ENCODE measurements around the gene VEPH1. TPM values are rescaled to one million over a fixed set of nuclear protein-coding genes. Genes with fewer than 3 reads are reported as not detected.

The VEPH1 gene
- total RNA-seq, 1 donor = 23.2 TPM

DNA sequence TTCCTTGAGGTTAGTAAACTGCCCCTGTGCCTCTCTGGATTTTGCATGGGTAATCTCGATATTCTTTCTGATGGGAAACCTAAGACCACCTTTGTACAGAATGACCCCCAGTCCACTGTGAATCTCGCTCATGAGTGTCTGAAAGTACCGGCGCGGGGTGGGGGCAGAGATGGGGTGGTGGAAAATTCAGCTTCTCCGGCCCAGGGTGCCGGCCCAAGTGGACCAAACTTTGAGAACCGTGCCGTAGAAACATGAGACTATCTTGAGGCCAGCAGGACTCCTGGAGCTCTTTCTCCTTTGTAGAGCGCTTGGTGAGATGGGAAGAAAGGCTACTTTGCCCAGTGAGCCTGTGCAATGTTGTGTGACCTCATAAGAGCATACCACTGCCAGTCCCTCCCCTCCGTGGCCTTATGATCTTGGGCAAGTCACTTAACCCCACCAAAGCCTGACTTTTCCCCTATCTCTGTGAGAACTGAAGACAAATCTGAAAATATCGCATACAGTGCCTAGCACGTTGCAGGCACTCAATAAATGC is 40.4 kb upstream of the VEPH1 start:
- peak overlapping the region; percentile 74 for H3K4me3 ChIP-seq (ENCODE audit: insufficient read depth, low read length)
- TF ChIP-seq, protein P1, sequence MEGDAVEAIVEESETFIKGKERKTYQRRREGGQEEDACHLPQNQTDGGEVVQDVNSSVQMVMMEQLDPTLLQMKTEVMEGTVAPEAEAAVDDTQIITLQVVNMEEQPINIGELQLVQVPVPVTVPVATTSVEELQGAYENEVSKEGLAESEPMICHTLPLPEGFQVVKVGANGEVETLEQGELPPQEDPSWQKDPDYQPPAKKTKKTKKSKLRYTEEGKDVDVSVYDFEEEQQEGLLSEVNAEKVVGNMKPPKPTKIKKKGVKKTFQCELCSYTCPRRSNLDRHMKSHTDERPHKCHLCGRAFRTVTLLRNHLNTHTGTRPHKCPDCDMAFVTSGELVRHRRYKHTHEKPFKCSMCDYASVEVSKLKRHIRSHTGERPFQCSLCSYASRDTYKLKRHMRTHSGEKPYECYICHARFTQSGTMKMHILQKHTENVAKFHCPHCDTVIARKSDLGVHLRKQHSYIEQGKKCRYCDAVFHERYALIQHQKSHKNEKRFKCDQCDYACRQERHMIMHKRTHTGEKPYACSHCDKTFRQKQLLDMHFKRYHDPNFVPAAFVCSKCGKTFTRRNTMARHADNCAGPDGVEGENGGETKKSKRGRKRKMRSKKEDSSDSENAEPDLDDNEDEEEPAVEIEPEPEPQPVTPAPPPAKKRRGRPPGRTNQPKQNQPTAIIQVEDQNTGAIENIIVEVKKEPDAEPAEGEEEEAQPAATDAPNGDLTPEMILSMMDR (IDR thresholded peaks at IDR 0.05; ENCODE audit: extremely low read depth, low read depth, low read length) = no peak
- H4K20me1 ChIP-seq (ENCODE audit: insufficient read depth, low read length) = no peaks in the 10 kb centered on the region
- H3K27me3 ChIP-seq (ENCODE audit: insufficient read depth, low read length) = no peaks in the 10 kb centered on the region
- DNase-seq (ENCODE audit: insufficient read length, low spot score, missing footprints) = no peak
- H3K27ac ChIP-seq (ENCODE audit: low read depth, low read length) = peak overlapping the region; percentile 40
- H3K4me2 ChIP-seq (ENCODE audit: insufficient read depth, low read length) = peak overlapping the region; percentile 85
- peaks cover 15% of the 10 kb centered on the region for H3K4me1 ChIP-seq (ENCODE audit: insufficient read depth, low read length)
- H3K79me2 ChIP-seq (ENCODE audit: insufficient read depth, low read length) = peaks cover 13% of the 10 kb centered on the region
- no peaks in the 10 kb centered on the region for H3K36me3 ChIP-seq (ENCODE audit: insufficient read depth, low read length)
- peaks cover 3% of the 10 kb centered on the region for H3K9me3 ChIP-seq (ENCODE audit: low read depth, low read length)
- peak overlapping the region; percentile 88 for H2AFZ ChIP-seq (ENCODE audit: low read length)

- peaks cover 11% of the 10 kb centered on the region for H3K79me2 ChIP-seq (ENCODE audit: insufficient read depth, low read length)
- no peaks in the 10 kb centered on the region for H3K36me3 ChIP-seq (ENCODE audit: insufficient read depth, low read length)
- TF ChIP-seq, protein P1 (IDR thresholded peaks at IDR 0.05; ENCODE audit: extremely low read depth, low read depth, low read length) = peak; percentile 14
- peak overlapping the region; percentile 88 for H2AFZ ChIP-seq (ENCODE audit: low read length)
- no peaks in the 10 kb centered on the region for H3K27me3 ChIP-seq (ENCODE audit: insufficient read depth, low read length)
- peak overlapping the region; percentile 85 for H3K4me2 ChIP-seq (ENCODE audit: insufficient read depth, low read length)
- H3K9me3 ChIP-seq (ENCODE audit: low read depth, low read length) = peaks cover 3% of the 10 kb centered on the region
- DNase-seq (ENCODE audit: insufficient read length, low spot score, missing footprints) = peak; percentile 96
- H3K4me1 ChIP-seq (ENCODE audit: insufficient read depth, low read length) = peaks cover 15% of the 10 kb centered on the region
- H3K4me3 ChIP-seq (ENCODE audit: insufficient read depth, low read length) = peak overlapping the region; percentile 74
- no peaks in the 10 kb centered on the region for H4K20me1 ChIP-seq (ENCODE audit: insufficient read depth, low read length)
- H3K27ac ChIP-seq (ENCODE audit: low read depth, low read length) = peak overlapping the region; percentile 40
These were observed 39.7 kb upstream of the VEPH1 start for GRCh38 chr3:157542711-157543500.

- TF ChIP-seq, protein P1 (IDR thresholded peaks at IDR 0.05; ENCODE audit: extremely low read depth, low read depth, low read length) = no peak
- Histone ChIP-seq H3K4me1 (ENCODE audit: insufficient read depth, low read length) (peaks cover 15% of the 10 kb centered on the region), H3K27ac (ENCODE audit: low read depth, low read length) (no peak overlapping the region), H3K36me3 (ENCODE audit: insufficient read depth, low read length) (no peaks in the 10 kb centered on the region), H4K20me1 (ENCODE audit: insufficient read depth, low read length) (no peaks in the 10 kb centered on the region), H2AFZ (ENCODE audit: low read length) (no peak overlapping the region), H3K4me2 (ENCODE audit: insufficient read depth, low read length) (no peak overlapping the region), H3K27me3 (ENCODE audit: insufficient read depth, low read length) (no peaks in the 10 kb centered on the region), H3K79me2 (ENCODE audit: insufficient read depth, low read length) (peaks cover 9% of the 10 kb centered on the region), H3K9me3 (ENCODE audit: low read depth, low read length) (peaks cover 3% of the 10 kb centered on the region), H3K4me3 (ENCODE audit: insufficient read depth, low read length) (no peak overlapping the region)
- DNase-seq (ENCODE audit: insufficient read length, low spot score, missing footprints) = no peak
These were observed 38.5 kb upstream of the VEPH1 start for GRCh38 chr3:157541506-157542236.

DNA sequence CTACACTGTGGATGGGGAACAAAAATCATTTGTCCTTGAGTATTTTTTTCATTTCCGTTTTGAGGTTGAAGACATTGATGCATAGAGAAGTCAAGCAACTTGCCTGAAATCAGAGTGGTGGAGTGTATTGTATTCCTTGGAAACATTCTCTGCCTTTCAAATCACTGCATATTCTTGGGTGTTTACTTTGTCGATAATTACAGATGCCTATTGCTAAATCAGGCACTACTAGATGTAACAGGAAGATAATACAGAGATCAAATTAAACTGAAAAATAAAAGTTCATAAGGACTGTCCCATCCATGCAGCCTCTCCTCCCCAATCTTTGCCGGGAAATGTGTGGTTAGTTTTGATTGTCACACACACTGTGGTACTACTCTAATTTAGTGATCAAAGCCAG is 37.4 kb upstream of the VEPH1 start:
- Histone ChIP-seq H3K4me2 (ENCODE audit: insufficient read depth, low read length) (no peak overlapping the region), H3K79me2 (ENCODE audit: insufficient read depth, low read length) (peaks cover 1% of the 10 kb centered on the region), H3K27me3 (ENCODE audit: insufficient read depth, low read length) (no peaks in the 10 kb centered on the region), H3K36me3 (ENCODE audit: insufficient read depth, low read length) (no peaks in the 10 kb centered on the region), H3K27ac (ENCODE audit: low read depth, low read length) (no peak overlapping the region), H4K20me1 (ENCODE audit: insufficient read depth, low read length) (no peaks in the 10 kb centered on the region), H3K9me3 (ENCODE audit: low read depth, low read length) (peaks cover 3% of the 10 kb centered on the region), H2AFZ (ENCODE audit: low read length) (peak overlapping the region; percentile 9), H3K4me3 (ENCODE audit: insufficient read depth, low read length) (no peak overlapping the region), H3K4me1 (ENCODE audit: insufficient read depth, low read length) (peaks cover 15% of the 10 kb centered on the region)
- DNase-seq (ENCODE audit: insufficient read length, low spot score, missing footprints) = no peak
- TF ChIP-seq, protein P1 (IDR thresholded peaks at IDR 0.05; ENCODE audit: extremely low read depth, low read depth, low read length) = no peak
